H7 (cell line): ENCODE measurements around the gene MED20. TPM values are rescaled to one million over a fixed set of nuclear protein-coding genes. Genes with fewer than 3 reads are reported as not detected.

ENCODE experiments used
- DNase-seq: peaks from one replicate; pipeline ENCODE4 v3.0.0; 2012
- H3K27me3 ChIP-seq: 2 replicates; pipeline ENCODE4 v1.6.0; 2011; ENCODE audit warnings: mild to moderate bottlenecking, low read length; ENCODE audit not compliant: control insufficient read depth, insufficient read depth
- H3K36me3 ChIP-seq: replicated peaks from 2 replicates; pipeline ENCODE4 v1.5.1; 2011; ENCODE audit warnings: low read length; ENCODE audit not compliant: control insufficient read depth, insufficient read depth
- H3K4me3 ChIP-seq: 2 replicates; pipeline ENCODE4 v1.5.1; 2011; ENCODE audit warnings: low read depth, mild to moderate bottlenecking, control low read depth, low read length, moderate library complexity; ENCODE audit not compliant: insufficient read depth
- total RNA-seq: library from RNA; depleted of rRNA; stranded (reverse); fragments of >200 nt; shearing (Covaris generic); gene quantifications from 2 replicates; pipeline ENCODE4 v1.2.3, GENCODE V29; 2014; rRNA removed

MED20 gene
- 42.2 and 52.5 TPM in 2 replicates for total RNA-seq

- Histone ChIP-seq H3K4me3 (peak within 1 kb of the TSS; percentile 99), H3K27me3 (no peaks in the 10 kb centered on the region), H3K36me3 (peaks cover 13% of the 10 kb centered on the region)
- peak; percentile 96 for DNase-seq
These were observed at the start of gene MED20, which contains the start of gene BYSL for GRCh38 chr6:41920921-41921711. Gene MED20 (minus strand): TSS chr6:41921139. CDS start chr6:41921018, 121 bp downstream. Gene BYSL (plus strand): TSS chr6:41921499. CDS start chr6:41921563, 64 bp downstream.

- no peak for DNase-seq
- H3K4me3 ChIP-seq, result no peak overlapping the region
- no peaks in the 10 kb centered on the region for H3K27me3 ChIP-seq
- H3K36me3 ChIP-seq, result no peaks in the 10 kb centered on the region
These were observed 49.5 kb upstream of the MED20 start for GRCh38 chr6:41970436-41970846.

GRCh38 chr6:41967312-41968287 is 46.7 kb upstream of the MED20 start:
- no peak for DNase-seq
- no peaks in the 10 kb centered on the region for H3K27me3 ChIP-seq
- no peaks in the 10 kb centered on the region for H3K36me3 ChIP-seq
- H3K4me3 ChIP-seq, result no peak overlapping the region

- peak; percentile 60 for DNase-seq
- H3K4me3 ChIP-seq, result no peak overlapping the region
- no peaks in the 10 kb centered on the region for H3K27me3 ChIP-seq
- no peaks in the 10 kb centered on the region for H3K36me3 ChIP-seq
These were observed 46.0 kb upstream of the MED20 start for GRCh38 chr6:41966961-41967311.

- no peak overlapping the region for H3K4me3 ChIP-seq
- no peaks in the 10 kb centered on the region for H3K36me3 ChIP-seq
- no peak for DNase-seq
- H3K27me3 ChIP-seq, result no peaks in the 10 kb centered on the region
These were observed 45.4 kb upstream of the MED20 start for GRCh38 chr6:41966214-41966920.

GRCh38 chr6:41965429-41966213 is 44.7 kb upstream of the MED20 start:
- Histone ChIP-seq H3K27me3 (no peaks in the 10 kb centered on the region), H3K4me3 (no peak overlapping the region), H3K36me3 (no peaks in the 10 kb centered on the region)
- peak; percentile 84 for DNase-seq

GRCh38 chr6:41964201-41964887 is 43.4 kb upstream of the MED20 start:
- H3K36me3 ChIP-seq, result no peaks in the 10 kb centered on the region
- no peak overlapping the region for H3K4me3 ChIP-seq

GRCh38 chr6:41963371-41963770 is 42.4 kb upstream of the MED20 start:
- no peaks in the 10 kb centered on the region for H3K27me3 ChIP-seq
- H3K36me3 ChIP-seq, result no peaks in the 10 kb centered on the region
- no peak overlapping the region for H3K4me3 ChIP-seq

More at GRCh38 chr6:41964201-41964887, 43.4 kb upstream of the MED20 start:
- DNase-seq, result no peak
- no peaks in the 10 kb centered on the region for H3K27me3 ChIP-seq

GRCh38 chr6:41960028-41960427 is 39.1 kb upstream of the MED20 start:
- H3K27me3 ChIP-seq, result no peaks in the 10 kb centered on the region
- no peak overlapping the region for H3K4me3 ChIP-seq
- H3K36me3 ChIP-seq, result no peaks in the 10 kb centered on the region
- DNase-seq, result no peak

More at GRCh38 chr6:41963371-41963770, 42.4 kb upstream of the MED20 start:
- DNase-seq, result no peak

- Histone ChIP-seq H3K36me3 (no peaks in the 10 kb centered on the region), H3K4me3 (no peak overlapping the region), H3K27me3 (no peaks in the 10 kb centered on the region)
- DNase-seq, result no peak
These were observed 37.3 kb upstream of the MED20 start for GRCh38 chr6:41958022-41958856.

GRCh38 chr6:41957117-41957516 is 36.2 kb upstream of the MED20 start:
- Histone ChIP-seq H3K27me3 (no peaks in the 10 kb centered on the region), H3K36me3 (no peaks in the 10 kb centered on the region), H3K4me3 (no peak overlapping the region)
- DNase-seq, result no peak

- no peaks in the 10 kb centered on the region for H3K27me3 ChIP-seq
- H3K36me3 ChIP-seq, result no peaks in the 10 kb centered on the region
- no peak overlapping the region for H3K4me3 ChIP-seq
- DNase-seq, result no peak
These were observed 34.5 kb upstream of the MED20 start for GRCh38 chr6:41955412-41955811.
